GM20000 (cell line): ENCODE measurements around the gene TCF7L2.

Source experiments
- DNase-seq: peaks from one replicate; pipeline ENCODE4 v3.0.0; 2012; ENCODE audit warnings: low spot score
- CTCF ChIP-seq: IDR thresholded peaks from 2 replicates; pipeline ENCODE4 v1.5.1; 2012; ENCODE audit warnings: mild to moderate bottlenecking, control low read depth; ENCODE audit errors: extremely low read depth, missing control alignments

The TCF7L2 gene

GRCh38 chr10:113085776-113086175 lies 135.7 kb downstream of the TCF7L2 start:
- no peak for TF ChIP-seq CTCF
- no peak for DNase-seq

- no peak for DNase-seq
- TF ChIP-seq CTCF, result no peak
Observed at GRCh38 chr10:113086282-113086681, 136.2 kb downstream of the TCF7L2 start.

- TF ChIP-seq CTCF, result no peak
Observed at GRCh38 chr10:113087165-113088029, 137.3 kb downstream of the TCF7L2 start.

GRCh38 chr10:113088194-113088593 lies 138.1 kb downstream of the TCF7L2 start:
- no peak for TF ChIP-seq CTCF
- DNase-seq, result no peak

More at GRCh38 chr10:113087165-113088029, 137.3 kb downstream of the TCF7L2 start:
- DNase-seq, result no peak

- no peak for TF ChIP-seq CTCF
- no peak for DNase-seq
Observed at GRCh38 chr10:113089551-113089950, 139.5 kb downstream of the TCF7L2 start.

- no peak for DNase-seq
- TF ChIP-seq CTCF, result no peak
Observed at GRCh38 chr10:113091920-113092319, 141.9 kb downstream of the TCF7L2 start.

- DNase-seq, result no peak
Observed at GRCh38 chr10:113093188-113094113, 143.4 kb downstream of the TCF7L2 start.

More at GRCh38 chr10:113093188-113094113, 143.4 kb downstream of the TCF7L2 start:
- no peak for TF ChIP-seq CTCF
